Lower lobe of right lung (tissue), 2 donors: Measurements from ENCODE around the gene SMO. TPM values are rescaled to one million over a fixed set of nuclear protein-coding genes. Genes with fewer than 3 reads are reported as not detected.

ENCODE experiments used
- ATAC-seq, 2 donors: fragments of 200-7000 bp; cut with Tn5 transposase; one replicate each; pipeline ENCODE4 v1.9.1; 2020 to 2022; ENCODE audit warnings: mild to moderate bottlenecking in 2 of 2, moderate library complexity in 2 of 2
- DNase-seq: peaks from one replicate; pipeline ENCODE4 v3.0.0-alpha.2; 2020
- H3K27ac ChIP-seq: fragments of 200-600 bp; one replicate; pipeline ENCODE4 v1.8.0; 2022
- H3K27me3 ChIP-seq: fragments of 200-600 bp; one replicate; pipeline ENCODE4 v1.8.0; 2022; ENCODE audit warnings: low read depth
- H3K36me3 ChIP-seq: fragments of 200-600 bp; one replicate; pipeline ENCODE4 v1.8.0; 2022; ENCODE audit warnings: mild to moderate bottlenecking
- H3K4me1 ChIP-seq: fragments of 200-600 bp; one replicate; pipeline ENCODE4 v1.8.0; 2022
- H3K4me3 ChIP-seq: fragments of 200-600 bp; one replicate; pipeline ENCODE4 v1.8.0; 2022; ENCODE audit warnings: mild to moderate bottlenecking
- H3K9me3 ChIP-seq: fragments of 200-600 bp; one replicate; pipeline ENCODE4 v1.8.0; 2022
- intact Hi-C: fragments of 100-400 bp; cut with DNase I; formaldehyde crosslinking; loops from one replicate; pipeline ENCODE4 v1.11.0; 2022
- total RNA-seq: library from RNA; stranded (reverse); fragmentation: NEBNext Ultra II Directional; extraction: Animal tissue kit (Norgen Biotek cat#: 25700); gene quantifications from one replicate; pipeline ENCODE4 v1.2.1, GENCODE V29; 2021
- TF ChIP-seq, protein P1 (sequence below): fragments of 200-600 bp; IDR thresholded peaks from one replicate; pipeline ENCODE4 v1.8.0; 2022; ENCODE audit warnings: antibody characterized with exemption, mild to moderate bottlenecking
- donor health status: DM: no; HTN: yes; CAD: no; lungs with severe emphysema.

Gene SMO
- total RNA-seq, 1 donor from 2014 or later = 3.1 TPM

- Histone ChIP-seq H3K9me3 (no peaks in the 10 kb centered on the region), H3K4me3 (no peak overlapping the region), H3K36me3 (no peaks in the 10 kb centered on the region), H3K27me3 (peaks cover 60% of the 10 kb centered on the region), H3K4me1 (no peaks in the 10 kb centered on the region), H3K27ac (no peak overlapping the region)
- TF ChIP-seq, protein P1, sequence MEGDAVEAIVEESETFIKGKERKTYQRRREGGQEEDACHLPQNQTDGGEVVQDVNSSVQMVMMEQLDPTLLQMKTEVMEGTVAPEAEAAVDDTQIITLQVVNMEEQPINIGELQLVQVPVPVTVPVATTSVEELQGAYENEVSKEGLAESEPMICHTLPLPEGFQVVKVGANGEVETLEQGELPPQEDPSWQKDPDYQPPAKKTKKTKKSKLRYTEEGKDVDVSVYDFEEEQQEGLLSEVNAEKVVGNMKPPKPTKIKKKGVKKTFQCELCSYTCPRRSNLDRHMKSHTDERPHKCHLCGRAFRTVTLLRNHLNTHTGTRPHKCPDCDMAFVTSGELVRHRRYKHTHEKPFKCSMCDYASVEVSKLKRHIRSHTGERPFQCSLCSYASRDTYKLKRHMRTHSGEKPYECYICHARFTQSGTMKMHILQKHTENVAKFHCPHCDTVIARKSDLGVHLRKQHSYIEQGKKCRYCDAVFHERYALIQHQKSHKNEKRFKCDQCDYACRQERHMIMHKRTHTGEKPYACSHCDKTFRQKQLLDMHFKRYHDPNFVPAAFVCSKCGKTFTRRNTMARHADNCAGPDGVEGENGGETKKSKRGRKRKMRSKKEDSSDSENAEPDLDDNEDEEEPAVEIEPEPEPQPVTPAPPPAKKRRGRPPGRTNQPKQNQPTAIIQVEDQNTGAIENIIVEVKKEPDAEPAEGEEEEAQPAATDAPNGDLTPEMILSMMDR = no peak
- DNase-seq = no peak
- ATAC-seq = peak; percentile 87 to 95
- intact Hi-C loops = no loop called here
Observed at GRCh38 chr7:129160161-129160905, 28.1 kb upstream of the SMO start.

DNA sequence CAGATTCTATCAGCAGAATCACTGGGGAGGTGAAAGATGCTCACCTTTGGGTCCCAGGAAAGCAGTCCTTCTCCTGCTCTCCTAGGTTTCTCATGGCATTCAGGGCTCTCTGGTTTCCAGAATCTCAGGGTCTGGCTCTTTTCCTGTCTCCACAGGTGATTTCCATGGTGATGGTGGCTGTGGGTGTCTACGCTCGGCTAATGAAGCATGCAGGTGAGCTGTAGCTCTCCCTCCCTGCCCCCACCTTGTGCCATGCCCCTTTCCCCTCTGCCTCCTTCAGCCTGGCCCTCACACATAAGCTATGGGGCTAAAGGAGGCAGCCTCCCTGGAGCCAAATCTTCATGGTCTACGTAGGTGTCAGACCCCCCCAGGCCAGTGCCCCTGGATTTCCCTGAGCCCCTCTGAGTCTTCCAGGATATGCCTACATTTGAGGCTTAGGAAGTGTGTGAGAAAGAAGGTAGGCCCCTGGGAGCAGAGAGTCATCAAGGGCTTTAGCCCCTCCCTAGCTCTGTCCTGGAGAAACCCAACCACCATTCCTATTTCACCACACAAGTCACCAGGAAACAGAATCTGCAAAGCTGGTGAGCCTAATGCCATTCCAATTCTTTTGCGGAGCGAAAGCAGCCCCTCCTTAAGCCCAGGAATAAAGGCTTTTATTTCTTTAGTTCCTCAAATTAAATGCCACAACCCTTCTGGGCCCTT, 26.8 kb upstream of the SMO start:
- TF ChIP-seq, protein P1 = no peak
- no peak overlapping the region for H3K27ac ChIP-seq
- H3K9me3 ChIP-seq = no peaks in the 10 kb centered on the region
- intact Hi-C loops = no loop called here
- ATAC-seq = no peak
- H3K4me3 ChIP-seq = no peak overlapping the region
- H3K4me1 ChIP-seq = no peaks in the 10 kb centered on the region
- no peaks in the 10 kb centered on the region for H3K36me3 ChIP-seq
- peaks cover 51% of the 10 kb centered on the region for H3K27me3 ChIP-seq
- no peak for DNase-seq

DNA sequence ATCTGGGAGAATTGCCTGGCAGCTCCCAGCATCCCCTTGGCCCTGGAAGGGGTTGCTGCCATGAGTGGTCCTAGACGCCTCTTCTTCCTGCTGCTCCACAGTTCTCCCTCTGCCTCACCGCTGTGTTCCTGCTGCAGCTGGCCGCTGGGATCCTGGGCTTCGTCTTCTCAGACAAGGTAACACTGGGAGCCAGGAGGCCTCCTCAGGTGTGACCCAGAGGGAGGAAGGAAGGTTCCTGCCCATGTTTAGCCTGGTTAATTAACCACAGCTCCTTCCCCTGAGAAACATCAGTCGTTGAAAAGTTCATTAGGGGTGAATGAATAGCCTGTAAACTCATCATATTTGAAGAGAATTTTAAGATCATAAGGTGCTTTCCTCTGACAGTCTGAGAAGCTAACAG, 25.7 kb upstream of the SMO start:
- intact Hi-C loops = no loop called here
- H3K9me3 ChIP-seq = no peaks in the 10 kb centered on the region
- no peaks in the 10 kb centered on the region for H3K4me1 ChIP-seq
- no peaks in the 10 kb centered on the region for H3K36me3 ChIP-seq
- no peak for DNase-seq
- no peak overlapping the region for H3K27ac ChIP-seq
- peaks cover 46% of the 10 kb centered on the region for H3K27me3 ChIP-seq
- TF ChIP-seq, protein P1 = no peak
- H3K4me3 ChIP-seq = no peak overlapping the region
- no peak for ATAC-seq

GRCh38 chr7:129163875-129164544, 24.4 kb upstream of the SMO start:
- peaks cover 55% of the 10 kb centered on the region for H3K27me3 ChIP-seq
- TF ChIP-seq, protein P1 = peak; percentile 84
- H3K9me3 ChIP-seq = no peaks in the 10 kb centered on the region
- intact Hi-C loops = no loop called here
- H3K27ac ChIP-seq = no peak overlapping the region
- H3K4me3 ChIP-seq = no peak overlapping the region
- no peaks in the 10 kb centered on the region for H3K36me3 ChIP-seq
- H3K4me1 ChIP-seq = no peaks in the 10 kb centered on the region
- ATAC-seq (peak in 1 of 2 donors; percentile 45), DNase-seq (no peak)

DNA sequence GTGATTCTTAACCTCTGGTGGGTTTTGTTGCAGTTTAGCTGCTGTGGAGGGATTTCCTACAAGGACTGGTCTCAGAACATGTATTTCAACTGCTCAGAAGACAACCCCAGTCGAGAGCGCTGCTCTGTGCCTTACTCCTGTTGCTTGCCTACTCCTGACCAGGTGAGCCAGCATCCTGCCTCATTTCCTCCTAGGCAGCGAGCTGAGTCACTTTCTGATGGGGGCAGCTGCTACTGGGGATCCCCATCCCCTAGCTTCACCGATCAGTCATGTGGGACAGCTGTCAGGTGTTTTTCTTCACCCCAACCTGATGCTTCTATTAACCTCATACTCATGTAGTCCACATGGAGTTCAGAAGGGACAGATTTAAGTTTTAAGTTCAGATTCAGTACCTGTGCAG, 21.7 kb upstream of the SMO start:
- TF ChIP-seq, protein P1 = no peak
- DNase-seq = no peak
- Histone ChIP-seq H3K36me3 (no peaks in the 10 kb centered on the region), H3K27ac (no peak overlapping the region), H3K9me3 (no peaks in the 10 kb centered on the region), H3K27me3 (peaks cover 64% of the 10 kb centered on the region), H3K4me3 (no peak overlapping the region), H3K4me1 (peaks cover 14% of the 10 kb centered on the region)
- no peak for ATAC-seq
- intact Hi-C loops = no loop called here
